ENCODE results near the gene CAV1.
A peak's percentile ranks its signal among the peaks of the same experiment; 100 is the strongest.

Gene CAV1

DNA sequence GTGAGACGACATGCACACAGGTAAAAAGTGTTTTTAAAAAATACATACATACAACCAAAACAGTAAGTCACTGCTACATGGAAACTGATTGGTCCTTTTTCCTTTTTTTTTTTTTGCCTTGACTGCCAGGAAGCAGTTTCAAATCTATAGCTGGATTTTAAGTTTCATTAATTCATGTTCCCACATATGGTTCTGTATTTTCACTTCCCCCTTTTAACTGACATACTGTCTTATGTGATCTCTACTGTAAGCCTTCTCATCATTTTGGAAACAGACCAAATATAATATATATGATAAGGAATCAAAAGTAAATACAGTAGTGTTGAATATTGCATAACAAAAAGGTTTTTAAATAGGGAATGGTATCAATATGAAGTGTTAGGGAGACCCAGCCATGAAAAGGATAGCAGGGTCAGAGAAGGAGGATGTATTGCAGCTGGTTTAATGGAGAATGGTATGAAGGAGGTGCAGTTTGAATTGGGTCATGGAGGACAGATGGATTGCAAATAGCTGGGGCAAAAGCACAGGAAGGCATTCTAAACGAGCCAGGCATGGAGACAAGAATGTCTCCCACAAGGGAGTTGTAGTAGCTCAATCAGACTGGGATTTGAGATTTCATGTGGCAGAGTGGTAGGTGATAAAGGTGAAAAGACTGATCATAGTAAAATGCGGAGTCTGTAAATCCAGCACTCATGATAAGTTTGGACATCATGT is 5.4 kb downstream of the CAV1 start:
- DNase-seq (ENCODE audit: low spot score), result no peak

DNA sequence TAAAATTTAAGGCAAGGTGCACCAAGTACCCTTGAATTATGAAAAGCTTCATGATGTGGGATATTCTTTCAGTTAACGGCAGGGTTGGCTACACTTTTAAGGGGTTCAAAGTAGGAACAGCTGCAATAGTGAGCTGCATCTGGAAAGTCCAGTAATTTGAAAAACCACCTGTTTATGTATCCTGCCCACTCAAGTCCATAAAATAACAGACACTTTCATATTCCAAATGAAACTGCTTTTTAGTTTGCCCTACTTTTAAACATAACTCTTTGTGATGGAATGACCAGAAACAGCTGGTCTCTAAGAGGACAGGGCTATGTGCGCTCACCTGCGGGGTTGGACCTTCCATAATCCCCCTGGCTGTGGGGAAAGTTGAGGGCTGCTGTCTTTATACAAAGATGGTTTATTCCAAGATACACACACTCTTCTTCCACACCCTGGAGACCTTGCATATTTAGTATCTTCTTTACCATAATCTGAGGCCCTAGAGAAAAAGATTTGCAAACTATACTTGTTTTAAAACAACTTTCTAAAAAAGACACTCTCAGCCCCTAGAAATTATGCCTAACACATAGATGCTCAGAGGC is 7.4 kb downstream of the CAV1 start:
- DNase-seq (ENCODE audit: low spot score), result no peak

- no peak for DNase-seq (ENCODE audit: low spot score)
Measured at GRCh38 chr7:116534790-116535189, 10.0 kb downstream of the CAV1 start.

GRCh38 chr7:116535416-116535815 is 10.6 kb downstream of the CAV1 start:
- DNase-seq (ENCODE audit: low spot score), result no peak

GRCh38 chr7:116538138-116538537 is 13.3 kb downstream of the CAV1 start:
- DNase-seq (ENCODE audit: low spot score), result no peak

- no peak for DNase-seq (ENCODE audit: low spot score)
Measured at GRCh38 chr7:116539879-116540278, 15.0 kb downstream of the CAV1 start.

- no peak for DNase-seq (ENCODE audit: low spot score)
Measured at GRCh38 chr7:116540743-116541142, 15.9 kb downstream of the CAV1 start.

DNA sequence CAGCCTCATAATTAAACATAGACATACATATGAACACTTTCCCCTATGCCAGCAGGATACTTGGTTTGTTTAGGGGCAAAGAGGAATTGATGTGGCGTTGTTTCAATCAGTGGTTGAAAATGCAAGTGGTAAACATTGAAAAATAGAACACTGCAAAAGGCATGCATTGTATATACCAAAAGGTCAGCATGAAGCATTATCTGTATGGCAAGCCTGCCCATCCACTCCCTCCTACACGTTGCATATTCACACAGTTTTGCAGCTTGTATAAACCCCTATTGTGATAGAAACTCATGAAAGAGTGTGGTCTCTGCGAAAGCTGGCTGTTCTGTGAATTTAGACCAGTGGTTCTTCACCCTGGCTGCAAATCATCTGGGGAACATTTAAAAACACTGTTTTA is 17.1 kb downstream of the CAV1 start:
- DNase-seq (ENCODE audit: low spot score), result no peak

DNA sequence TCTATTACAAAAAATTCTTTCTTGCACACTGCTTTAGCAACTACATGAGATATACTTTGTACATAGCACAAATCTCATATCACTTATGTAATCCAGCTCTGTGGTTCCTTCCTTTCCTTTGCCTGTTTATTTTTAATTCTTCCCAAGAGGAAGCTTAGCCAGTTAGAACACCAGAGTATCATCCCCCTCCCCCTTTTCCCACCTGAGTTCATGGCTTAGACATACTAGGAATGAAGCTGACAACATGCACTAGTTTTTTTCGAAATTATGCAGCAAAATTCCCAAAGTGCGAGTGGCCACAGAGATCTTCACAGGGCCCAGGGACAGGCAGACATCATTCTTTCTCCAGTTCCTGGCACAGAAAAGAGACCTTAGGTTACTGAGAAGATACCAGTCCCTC is 17.8 kb downstream of the CAV1 start:
- no peak for DNase-seq (ENCODE audit: low spot score)

GRCh38 chr7:116543664-116544063 is 18.8 kb downstream of the CAV1 start:
- peak; percentile 23 for DNase-seq (ENCODE audit: low spot score)

DNA sequence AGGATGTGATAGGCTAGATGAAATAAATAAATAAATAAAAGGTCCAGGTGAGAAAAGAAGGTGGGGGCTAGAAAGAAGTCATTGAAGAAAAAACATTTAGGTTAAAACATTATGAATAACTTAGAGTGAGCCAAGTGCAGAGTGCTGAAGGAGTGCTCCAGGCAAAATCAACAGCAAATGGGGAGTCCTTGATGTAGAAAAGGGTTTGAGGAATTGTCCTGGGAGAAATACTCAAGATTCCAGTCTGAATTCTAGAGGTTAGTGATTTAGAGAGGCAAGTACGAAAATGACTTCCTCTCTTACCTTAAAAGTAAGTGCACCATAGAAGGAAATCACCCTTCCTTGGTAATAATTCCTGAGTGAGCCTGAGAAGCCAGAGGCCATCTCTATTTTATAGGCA is 19.7 kb downstream of the CAV1 start:
- DNase-seq (ENCODE audit: low spot score), result no peak

GRCh38 chr7:116545411-116545993 is 20.7 kb downstream of the CAV1 start:
- DNase-seq (ENCODE audit: low spot score), result no peak

GRCh38 chr7:116546054-116546453 is 21.2 kb downstream of the CAV1 start:
- DNase-seq (ENCODE audit: low spot score), result no peak

DNA sequence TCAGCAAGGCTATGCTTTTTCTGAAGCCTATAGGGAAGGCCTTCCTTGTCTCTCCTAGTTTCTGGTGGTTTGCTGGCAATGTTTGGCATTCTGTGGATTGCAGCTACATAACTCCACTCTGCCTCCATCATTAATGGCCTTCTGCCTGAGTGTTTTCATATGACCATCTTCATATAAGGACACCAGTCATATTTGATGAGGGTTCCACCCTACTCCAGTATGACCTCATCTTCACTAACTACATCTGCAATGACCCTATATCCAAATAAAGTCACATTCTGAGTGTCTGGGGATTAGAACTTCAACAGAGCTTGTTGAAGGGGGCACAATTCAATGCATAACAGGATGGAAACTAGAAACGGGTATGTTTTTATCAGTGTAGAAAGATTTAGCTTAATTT is 22.1 kb downstream of the CAV1 start:
- DNase-seq (ENCODE audit: low spot score), result no peak

DNA sequence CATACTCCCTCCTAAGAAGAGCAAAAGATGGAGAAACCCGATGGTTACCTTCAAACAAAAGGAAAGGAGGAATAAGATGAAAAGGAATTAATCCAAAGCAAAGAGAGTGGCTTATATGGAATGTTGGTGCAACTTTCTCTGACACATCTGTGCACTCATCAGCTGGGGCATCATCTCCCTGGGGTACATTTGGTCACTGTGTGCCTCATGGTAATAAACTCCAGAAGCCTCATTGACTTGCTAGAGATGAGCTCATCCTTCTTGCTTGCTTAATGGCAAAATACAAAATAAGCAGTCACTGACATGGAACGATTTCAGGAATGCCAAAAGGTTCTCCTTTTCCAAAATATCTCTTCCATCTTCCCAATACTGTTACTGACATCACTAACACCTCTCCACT is 22.5 kb downstream of the CAV1 start:
- peak; percentile 38 for DNase-seq (ENCODE audit: low spot score)

DNA sequence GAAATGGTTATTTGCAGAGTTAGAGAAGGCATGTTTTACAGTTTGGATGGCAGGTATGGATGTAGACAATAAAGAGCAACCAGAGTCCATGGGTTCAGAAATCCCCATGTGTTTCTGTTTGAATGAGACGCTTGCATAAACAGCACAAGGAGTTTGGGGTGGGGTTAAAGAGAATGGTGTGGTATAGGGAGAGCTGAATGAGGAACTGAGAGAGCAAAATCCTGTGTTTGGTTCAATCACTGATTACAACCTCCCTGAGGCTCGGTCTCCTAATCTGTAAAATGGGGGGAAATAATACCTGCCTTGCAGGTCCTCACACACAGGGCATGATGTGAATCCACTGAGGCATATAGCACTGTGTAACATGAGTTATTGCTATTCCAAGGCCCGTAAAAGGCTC is 23.7 kb downstream of the CAV1 start:
- no peak for DNase-seq (ENCODE audit: low spot score)

DNA sequence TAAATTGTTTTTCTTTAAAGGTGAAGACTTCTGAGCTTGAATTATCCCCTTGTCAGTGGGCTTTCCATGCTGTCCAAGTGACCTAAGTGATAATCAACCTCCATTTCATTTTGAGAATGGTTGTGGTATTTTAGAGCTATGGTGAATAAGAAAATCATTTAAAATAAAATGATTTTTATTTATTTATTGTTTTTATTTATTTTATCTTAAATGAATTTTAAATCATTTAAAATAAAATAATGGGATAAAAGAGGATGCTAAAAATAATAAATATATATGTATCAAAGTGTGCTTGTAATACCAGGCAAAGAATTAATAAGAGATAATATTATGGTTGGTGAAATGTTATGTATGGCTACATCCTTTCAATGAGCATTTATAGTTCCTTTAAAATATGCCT is 24.5 kb downstream of the CAV1 start:
- DNase-seq (ENCODE audit: low spot score), result no peak

- no peak for DNase-seq (ENCODE audit: low spot score)
Measured at GRCh38 chr7:116551692-116552091, 26.9 kb downstream of the CAV1 start.

DNA sequence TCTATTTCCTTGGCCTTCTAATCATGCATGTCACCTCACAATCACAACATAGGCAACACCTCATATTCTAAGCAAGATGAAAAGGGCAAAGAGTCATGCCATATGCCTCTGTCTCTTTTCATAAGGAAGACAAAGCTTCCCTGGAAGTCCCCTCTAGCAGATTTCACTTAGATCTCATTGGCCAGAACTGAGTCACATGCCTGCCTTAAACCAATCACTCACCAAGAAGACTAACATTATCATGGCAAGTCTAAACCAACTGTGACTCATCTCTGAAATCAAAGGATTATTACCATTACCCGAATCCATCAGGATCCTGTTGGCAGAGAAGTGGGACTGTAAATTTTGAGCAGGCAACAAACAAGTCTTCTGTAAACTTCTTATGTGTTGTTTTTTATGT is 27.8 kb downstream of the CAV1 start:
- no peak for DNase-seq (ENCODE audit: low spot score)

GRCh38 chr7:116553168-116553964 is 28.5 kb downstream of the CAV1 start:
- no peak for DNase-seq (ENCODE audit: low spot score)

GRCh38 chr7:116554436-116554835 is 29.6 kb downstream of the CAV1 start:
- no peak for DNase-seq (ENCODE audit: low spot score)

DNA sequence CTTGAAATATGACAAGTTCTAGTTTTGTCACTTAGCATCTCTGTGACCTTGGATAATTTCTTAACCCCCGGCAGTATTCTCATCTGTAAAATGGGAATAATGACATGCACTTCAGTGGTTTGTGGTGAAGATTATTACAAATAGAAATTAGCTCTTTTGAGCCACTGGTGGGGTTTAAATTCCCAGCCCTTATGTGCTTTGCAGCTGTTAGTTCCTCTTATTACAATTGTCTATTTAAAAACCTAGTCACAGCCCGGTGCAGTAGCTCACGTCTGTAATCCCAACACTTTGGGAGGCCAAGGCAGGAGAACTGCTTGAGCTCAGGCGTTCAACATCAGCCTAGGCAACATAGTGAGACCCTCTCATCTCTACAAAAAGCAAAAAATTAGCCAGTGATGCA is 30.1 kb downstream of the CAV1 start:
- no peak for DNase-seq (ENCODE audit: low spot score)

- DNase-seq (ENCODE audit: low spot score), result no peak
Measured at GRCh38 chr7:116557066-116557585, 32.3 kb downstream of the CAV1 start.
